GM12874 (cell line): ENCODE data around the gene UGT1A9.

Source experiments
- CTCF ChIP-seq: IDR thresholded peaks from 2 replicates; pipeline ENCODE4 v1.5.1; 2011; ENCODE audit warnings: low read depth, mild to moderate bottlenecking, control low read depth, low read length, moderate library complexity; ENCODE audit not compliant: insufficient read depth

The UGT1A9 gene

GRCh38 chr2:233818639-233819621 is 147.2 kb downstream of the UGT1A9 start:
- TF ChIP-seq CTCF: no peak

- TF ChIP-seq CTCF: no peak
Measured at GRCh38 chr2:233819884-233820773, 148.4 kb downstream of the UGT1A9 start.

- TF ChIP-seq CTCF: no peak
Measured at GRCh38 chr2:233820774-233821105, 149.0 kb downstream of the UGT1A9 start.

GRCh38 chr2:233821196-233821595 is 149.5 kb downstream of the UGT1A9 start:
- no peak for TF ChIP-seq CTCF

- TF ChIP-seq CTCF: no peak
Measured at GRCh38 chr2:233821709-233822100, 150.0 kb downstream of the UGT1A9 start.

GRCh38 chr2:233822101-233822771 is 150.5 kb downstream of the UGT1A9 start:
- TF ChIP-seq CTCF: no peak
